ENCODE data around the gene RHBDD2.

DNA sequence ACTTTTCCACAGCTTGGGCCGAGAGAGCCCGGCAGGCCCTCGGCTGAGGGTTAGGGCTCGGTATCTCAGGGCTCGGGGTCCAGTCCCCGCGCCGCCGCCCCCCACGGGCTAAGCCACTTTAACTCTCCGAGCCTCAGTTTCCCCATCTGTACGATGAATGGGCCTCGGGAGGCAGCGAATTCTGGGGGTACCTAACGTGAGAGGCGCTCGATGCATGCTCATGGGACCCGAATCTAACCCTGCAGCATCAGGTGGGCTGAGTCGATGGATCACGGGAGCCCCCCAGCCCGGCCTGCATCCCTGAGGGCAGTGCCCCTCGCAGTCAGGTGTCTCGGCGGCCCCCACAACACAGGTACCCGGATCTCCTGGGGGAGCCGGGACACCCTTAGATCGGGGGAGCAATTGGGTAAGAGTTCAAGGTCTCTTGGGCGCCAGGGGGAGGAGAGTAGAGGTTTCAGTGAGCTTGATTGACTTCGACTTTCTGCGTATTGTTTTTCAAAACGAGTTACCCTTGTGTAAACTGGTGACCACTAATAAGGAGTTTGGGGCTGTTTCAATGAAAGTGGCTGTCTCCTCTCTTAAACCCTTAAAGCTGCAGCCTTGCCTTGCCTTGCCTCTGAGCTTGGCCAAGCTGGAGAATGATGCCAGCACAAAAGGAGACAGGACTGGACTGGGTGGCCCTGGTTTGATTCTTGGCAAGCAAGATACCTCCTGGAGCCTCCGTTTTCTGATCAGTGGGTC lies 36.8 kb downstream of the RHBDD2 start:
- TF ChIP-seq, protein P1, sequence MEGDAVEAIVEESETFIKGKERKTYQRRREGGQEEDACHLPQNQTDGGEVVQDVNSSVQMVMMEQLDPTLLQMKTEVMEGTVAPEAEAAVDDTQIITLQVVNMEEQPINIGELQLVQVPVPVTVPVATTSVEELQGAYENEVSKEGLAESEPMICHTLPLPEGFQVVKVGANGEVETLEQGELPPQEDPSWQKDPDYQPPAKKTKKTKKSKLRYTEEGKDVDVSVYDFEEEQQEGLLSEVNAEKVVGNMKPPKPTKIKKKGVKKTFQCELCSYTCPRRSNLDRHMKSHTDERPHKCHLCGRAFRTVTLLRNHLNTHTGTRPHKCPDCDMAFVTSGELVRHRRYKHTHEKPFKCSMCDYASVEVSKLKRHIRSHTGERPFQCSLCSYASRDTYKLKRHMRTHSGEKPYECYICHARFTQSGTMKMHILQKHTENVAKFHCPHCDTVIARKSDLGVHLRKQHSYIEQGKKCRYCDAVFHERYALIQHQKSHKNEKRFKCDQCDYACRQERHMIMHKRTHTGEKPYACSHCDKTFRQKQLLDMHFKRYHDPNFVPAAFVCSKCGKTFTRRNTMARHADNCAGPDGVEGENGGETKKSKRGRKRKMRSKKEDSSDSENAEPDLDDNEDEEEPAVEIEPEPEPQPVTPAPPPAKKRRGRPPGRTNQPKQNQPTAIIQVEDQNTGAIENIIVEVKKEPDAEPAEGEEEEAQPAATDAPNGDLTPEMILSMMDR (IDR thresholded peaks at IDR 0.05 in 4 of 5, conservative IDR thresholded peaks at IDR 0.05 in 1 of 5): peak in 1 of 5 experiments; percentile 12
- no peak for TF ChIP-seq POLR2A (IDR thresholded peaks at IDR 0.05)

Measured in gastrocnemius medialis (tissue), 4 donors.